Inflammatory macrophage treated with lipopolysaccharide for 4 hours (primary cell): Measurements from ENCODE around the gene SALL2.
"Not testable (repeated sequence)": the region's sequence is repeated elsewhere in the genome, so short reads cannot be mapped to it uniquely, and the experiment has no call there.

Experiments
- DNase-seq: peaks from one replicate; pipeline ENCODE4 v3.0.0-alpha.2; 2020

SALL2 gene

GRCh38 chr14:21525962-21526671 is at the start of gene SALL2:
Gene SALL2, minus strand, starts transcription at chr14:21526346. Its CDS starts 219 bp downstream, at chr14:21526127.
- DNase-seq = no peak

- no peak for DNase-seq
These were observed 49.5 kb upstream of the SALL2 start for GRCh38 chr14:21575661-21576060.

GRCh38 chr14:21572604-21573003 is 46.5 kb upstream of the SALL2 start:
- no peak for DNase-seq

GRCh38 chr14:21558703-21559170 is 32.6 kb upstream of the SALL2 start:
- DNase-seq = no peak

DNA sequence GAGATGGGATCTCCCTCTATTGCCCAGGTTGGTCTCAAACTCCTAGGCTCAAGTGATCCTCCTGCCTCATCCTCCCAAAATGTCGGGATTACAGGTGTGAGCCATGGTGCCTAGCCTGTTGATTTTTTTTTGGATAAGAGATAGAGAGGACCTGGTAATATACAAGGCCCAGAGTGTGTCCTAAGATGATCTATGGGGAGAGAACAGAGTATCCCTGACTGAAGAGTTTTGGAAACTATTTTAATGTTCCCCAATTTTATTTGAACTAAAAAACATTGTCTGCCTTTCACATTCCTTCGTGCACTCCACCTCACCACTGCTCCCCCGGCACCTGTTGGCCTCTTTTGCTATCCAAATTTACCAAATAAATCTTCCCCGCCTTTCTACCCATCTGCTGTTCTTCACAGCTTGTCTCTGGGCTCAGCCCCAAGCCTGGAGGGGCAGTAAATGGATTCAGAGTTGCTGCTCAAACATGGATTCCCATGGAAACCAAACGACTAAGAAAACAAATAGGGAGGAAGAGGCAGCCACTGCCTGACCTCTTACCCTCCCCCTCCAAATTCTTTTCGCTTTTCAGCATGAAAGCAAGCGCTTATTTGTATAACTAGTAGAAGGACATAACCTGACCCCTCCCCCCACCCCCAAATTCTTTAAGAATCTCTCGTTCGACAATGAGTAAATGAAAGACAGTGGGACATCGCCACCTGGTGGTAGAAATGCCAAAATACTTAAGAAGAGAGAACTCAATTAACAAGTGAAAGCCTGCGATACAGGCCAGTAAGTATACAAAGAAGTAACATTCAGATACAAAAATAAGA is 31.1 kb upstream of the SALL2 start:
- DNase-seq = peak; percentile 75

DNA sequence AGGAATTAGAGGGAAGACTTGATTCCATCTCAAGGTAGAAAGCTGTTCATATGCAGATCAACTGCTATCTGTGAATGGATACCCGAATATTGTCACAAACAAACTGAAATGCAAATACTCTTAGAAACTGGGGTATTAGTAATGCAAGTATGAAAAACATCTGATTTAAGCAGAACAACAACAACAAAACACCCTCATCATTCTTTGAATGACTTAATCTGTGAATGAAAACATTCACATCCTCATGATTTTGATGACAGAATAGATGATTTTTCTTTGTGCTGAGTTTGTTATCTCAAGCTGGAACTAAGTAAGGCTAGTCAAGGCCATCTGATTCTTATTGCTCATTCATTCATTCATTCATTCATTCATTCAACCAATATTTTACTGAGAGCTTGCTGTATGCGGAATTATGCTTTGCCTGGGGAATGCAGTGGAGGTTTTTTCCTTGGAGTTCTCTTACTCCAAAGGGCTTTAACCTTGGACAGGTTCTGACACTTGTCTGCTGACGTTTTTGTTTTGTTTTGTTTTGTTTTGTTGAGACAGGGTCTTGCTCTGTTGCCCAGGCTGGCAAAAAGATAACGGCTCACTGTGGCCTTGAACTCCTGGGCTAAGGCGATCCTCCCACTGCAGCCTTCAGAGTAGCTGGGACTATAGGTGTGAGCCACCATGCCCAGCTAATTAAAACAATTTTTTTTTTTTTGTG is 30.4 kb upstream of the SALL2 start:
- DNase-seq = peak; percentile 6

GRCh38 chr14:21553266-21553665 is 27.1 kb upstream of the SALL2 start:
- no peak for DNase-seq

DNA sequence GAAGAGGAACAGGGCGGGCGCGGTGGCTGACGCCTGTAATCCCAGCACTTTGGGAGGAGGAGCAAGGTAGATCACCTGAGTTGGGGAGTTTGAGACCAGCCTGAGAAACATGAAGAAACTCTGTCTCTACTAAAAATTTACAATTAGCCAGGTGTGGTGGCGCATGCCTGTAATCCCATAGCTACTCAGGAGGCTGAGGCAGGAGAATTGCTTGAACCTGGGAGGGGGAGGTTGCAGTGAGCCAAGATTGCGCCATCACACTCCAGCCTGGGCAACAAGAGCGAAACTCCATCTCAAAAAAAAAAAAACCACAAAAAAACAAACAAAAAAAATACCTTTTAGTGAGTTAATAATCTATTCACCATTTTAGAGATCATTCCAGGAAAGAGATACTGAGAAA is 18.4 kb upstream of the SALL2 start:
- DNase-seq = not testable (repeated sequence)

DNA sequence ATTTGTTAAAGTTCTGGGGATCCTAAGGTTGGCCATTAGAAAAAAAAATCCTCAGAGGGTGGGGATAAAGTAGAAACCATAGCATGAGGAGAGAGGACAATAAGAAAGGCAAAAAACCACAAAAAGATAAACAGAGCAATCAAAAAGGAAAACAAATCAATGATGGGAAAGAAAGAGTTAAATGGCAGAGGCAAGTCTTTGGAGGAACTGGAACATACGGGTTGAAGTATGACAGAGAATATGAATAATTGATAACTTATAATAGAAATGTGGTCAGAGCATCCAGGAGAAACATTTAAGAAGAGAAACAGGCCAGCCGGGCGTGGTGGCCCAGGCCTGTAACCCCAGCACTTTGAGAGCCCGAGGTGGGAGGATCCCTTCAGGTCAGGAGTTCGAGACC is 17.8 kb upstream of the SALL2 start:
- no peak for DNase-seq

GRCh38 chr14:21543521-21543960 is 17.4 kb upstream of the SALL2 start:
- DNase-seq = no peak

DNA sequence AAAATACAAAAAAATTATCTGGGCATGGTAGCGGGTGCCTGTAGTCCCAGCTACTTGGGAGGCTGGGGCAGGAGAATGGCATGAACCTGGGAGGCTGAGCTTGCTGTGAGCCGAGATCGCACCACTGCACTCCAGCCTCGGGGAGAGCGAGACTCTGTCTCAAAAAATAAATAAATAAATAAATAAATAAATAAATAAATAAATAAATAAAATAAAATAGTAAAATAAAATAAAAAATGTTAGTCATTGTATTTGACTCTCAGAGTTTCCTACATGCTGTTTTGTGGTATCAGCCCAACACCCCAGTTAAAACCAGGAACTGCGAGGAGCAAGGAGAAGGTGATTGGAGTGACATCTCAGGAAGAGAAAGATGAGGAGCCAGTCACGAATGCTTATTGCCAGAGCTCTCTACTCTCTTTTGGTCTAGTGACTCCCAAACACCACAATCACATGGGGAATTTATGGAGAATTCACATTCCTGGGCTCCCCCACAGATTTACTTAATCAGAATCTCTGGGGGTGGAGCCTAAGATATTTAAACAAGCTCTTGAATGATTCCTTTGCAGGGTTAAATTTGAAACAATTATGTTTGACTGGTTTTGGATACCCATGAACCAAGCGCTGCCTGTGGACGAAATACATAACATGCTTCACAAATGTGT is 15.4 kb upstream of the SALL2 start:
- no peak for DNase-seq

- no peak for DNase-seq
These were observed 13.2 kb upstream of the SALL2 start for GRCh38 chr14:21539189-21539940.

DNA sequence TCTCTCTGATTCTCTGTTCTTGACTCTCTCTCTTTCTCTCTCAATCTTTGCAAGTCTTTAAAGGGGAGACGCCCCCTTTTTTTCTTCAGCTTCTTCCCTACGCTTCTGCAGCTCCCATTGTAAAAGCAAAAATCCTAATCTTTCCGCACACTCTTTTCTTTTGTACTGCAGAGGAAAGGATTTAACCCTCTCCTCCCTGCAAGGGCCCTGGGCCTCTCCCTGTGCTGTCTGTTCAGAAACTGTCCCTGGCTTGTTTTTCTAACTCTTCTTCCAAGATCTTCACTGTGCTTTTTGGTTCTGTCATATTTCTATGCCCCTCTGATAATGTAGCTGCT is 10.9 kb upstream of the SALL2 start:
- DNase-seq = no peak

GRCh38 chr14:21536418-21537089 is 10.4 kb upstream of the SALL2 start:
- no peak for DNase-seq

- no peak for DNase-seq
These were observed 9.6 kb upstream of the SALL2 start for GRCh38 chr14:21535545-21536417.

- DNase-seq = no peak
These were observed 8.4 kb upstream of the SALL2 start for GRCh38 chr14:21534576-21534975.

- no peak for DNase-seq
These were observed 7.1 kb upstream of the SALL2 start for GRCh38 chr14:21533294-21533693.

- DNase-seq = no peak
These were observed 3.4 kb upstream of the SALL2 start for GRCh38 chr14:21529515-21529914.

DNA sequence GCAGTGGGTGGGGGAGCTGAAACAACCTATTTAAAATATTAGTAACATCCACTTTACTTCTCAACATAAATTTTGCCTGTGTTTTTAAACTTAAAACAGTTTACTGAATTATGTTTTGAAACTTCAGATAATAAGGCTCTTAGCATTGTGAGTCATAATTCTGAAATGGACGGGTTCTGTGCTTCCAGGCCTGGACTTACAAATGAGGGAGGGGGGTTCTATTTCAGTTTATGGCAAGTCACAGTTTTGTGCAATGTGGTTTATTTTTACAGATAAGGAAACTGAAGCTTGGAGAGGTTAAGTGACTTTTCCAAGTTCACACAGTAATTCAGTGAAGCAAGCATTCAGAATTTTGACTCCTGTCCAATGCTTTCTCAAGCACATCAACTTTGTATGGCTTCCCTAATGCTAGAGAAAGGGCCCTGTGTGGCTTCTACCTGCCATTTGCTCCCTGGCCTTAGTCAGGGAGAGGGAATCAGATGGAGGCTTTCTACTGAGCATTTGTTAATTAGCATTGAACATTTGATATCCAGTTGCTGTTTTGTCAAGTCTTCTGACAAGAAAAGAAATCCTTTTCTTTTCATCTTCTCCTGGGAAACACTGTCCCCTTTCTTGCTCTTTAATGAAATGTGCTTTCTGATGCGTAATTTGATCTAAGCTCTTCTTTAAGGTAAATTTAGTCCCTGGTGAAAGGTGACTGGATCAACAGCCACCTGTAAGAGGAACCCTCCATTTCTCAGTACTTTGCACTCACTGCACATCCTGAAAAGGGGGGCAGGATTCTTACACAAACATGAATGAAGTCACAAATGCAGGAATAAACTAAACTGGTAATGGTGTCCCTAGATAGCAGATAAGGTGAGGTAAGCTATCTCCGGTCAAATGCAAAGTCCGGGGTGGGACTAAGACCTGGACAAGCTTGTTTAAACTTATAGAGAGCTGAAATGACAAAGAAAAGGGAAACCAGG is 2.5 kb upstream of the SALL2 start:
- no peak for DNase-seq

- no peak for DNase-seq
These were observed 1.2 kb upstream of the SALL2 start for GRCh38 chr14:21527318-21527679.
